Glomerular visceral epithelial cell (primary cell): Measurements from ENCODE around the gene CXCL10.

ENCODE experiments used
- DNase-seq: peaks from one replicate; pipeline ENCODE4 v3.0.0-alpha.2; 2016; ENCODE audit errors: extremely low spot score

The CXCL10 gene

GRCh38 chr4:75992462-75992861 is 30.8 kb downstream of the CXCL10 start:
- no peak for DNase-seq

DNA sequence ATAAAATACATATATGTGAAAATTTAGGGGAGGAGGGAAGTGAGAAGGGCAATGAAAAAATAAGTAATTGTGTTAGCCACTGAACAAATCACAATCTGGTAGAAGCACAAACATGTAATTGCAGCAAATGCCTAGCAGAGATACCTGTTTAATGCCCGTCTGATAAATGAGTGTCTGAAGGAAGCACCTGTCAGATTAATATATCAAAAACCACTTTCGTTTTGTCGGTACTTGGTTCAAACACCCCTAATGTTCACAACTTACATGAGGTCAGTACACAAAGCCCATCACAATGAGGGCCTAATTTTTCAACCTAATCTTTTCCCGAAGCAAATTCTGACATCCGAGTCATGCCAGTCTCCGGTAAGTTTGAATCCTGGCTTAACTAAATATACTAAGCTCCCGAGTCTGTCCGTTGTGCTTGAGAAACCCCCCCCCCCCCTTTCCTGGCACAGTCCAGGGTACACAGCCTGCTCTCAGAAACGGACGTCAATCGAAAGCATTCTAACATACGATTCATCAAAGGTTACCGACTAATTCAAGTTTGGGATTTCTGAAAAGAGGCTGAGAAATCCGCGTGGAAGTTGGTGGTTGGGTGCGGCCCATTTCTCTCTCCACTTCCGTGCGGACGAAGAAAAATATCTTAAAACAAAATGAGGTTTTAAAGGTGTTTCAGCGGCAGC is 33.3 kb downstream of the CXCL10 start:
- DNase-seq, result peak; percentile 4

DNA sequence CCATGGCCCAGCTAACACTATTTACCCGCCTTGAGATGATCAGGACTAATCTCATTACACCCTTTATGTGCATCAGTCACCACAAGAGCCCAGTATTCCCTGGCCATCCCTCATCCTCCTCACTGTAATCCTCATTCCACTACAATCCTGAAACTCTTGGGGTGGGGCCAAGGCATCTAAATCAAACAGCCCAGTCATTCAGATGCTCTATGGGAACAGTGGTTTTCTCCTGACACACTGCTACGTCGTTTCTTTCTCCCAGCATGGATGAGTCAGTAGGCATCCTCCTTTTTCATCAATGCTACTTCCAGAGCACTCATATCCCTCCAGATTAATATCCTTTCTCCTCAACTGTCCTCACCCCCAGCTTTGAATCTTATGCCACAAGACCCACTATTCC is 38.2 kb downstream of the CXCL10 start:
- peak; percentile 56 for DNase-seq

- no peak for DNase-seq
These were observed 42.7 kb downstream of the CXCL10 start for GRCh38 chr4:75980576-75980975.

DNA sequence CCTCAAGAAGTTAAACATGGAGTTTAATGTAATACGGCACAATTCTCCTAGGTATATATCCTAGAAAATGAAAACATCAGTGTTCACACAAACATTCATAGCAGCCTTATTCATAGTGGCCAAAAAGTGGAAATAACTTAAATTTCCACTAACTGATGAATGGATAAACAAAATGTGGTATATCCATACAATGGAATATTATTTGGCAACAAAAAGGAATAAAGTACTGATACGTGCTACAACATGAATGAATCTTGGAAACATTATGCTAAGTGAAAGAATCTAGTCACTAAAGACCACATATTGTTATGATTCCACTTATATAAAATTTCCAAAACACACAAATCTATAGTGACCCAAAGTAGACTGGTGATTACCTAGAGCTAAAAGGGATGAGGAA is 47.1 kb downstream of the CXCL10 start:
- no peak for DNase-seq

DNA sequence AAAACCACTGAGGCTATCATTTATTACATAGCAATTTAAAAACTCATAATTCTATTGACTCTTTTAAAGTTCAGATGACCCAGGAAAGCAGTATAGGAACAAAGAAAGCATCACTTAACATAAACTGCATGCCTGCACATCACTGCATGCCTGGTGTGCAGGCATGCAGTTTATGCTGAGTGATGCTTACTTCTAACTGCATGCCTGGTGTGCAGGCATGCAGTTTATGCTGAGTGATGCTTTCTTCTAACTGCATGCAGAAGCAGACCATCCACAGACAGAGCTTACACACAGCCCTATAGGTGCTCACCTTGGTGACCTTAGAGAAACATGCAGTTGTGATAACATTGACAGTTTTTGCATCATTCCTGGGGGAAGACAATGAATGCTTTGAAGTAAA is 49.5 kb downstream of the CXCL10 start:
- DNase-seq, result peak; percentile 12
